Caco-2 (cell line): ENCODE results near the gene PDE1C. TPM values are rescaled to one million over a fixed set of nuclear protein-coding genes. Genes with fewer than 3 reads are reported as not detected.

Source experiments
- BruUV-seq: library from RNA; stranded (reverse); fragments of 400-500 nt; replicated peaks from 2 replicates; lab custom pipeline; 2021; lab: Mats Ljungman, UMichigan
- CTCF ChIA-PET: fragments of 300-600 bp; sonication (Branson Sonifier 250); formaldehyde crosslinking; loops from one replicate; lab custom pipeline; 2022; ENCODE audit warnings: antibody characterized with exemption; lab: Charles Lee
- POLR2A ChIA-PET: fragments of 300-600 bp; sonication (Branson Sonifier 250); formaldehyde crosslinking; loops from one replicate; lab custom pipeline; 2022; ENCODE audit warnings: antibody characterized with exemption; lab: Charles Lee
- DNase-seq, 2 experiments: peaks; one replicate each; pipeline versions ENCODE4 v3.0.0 to v3.0.0-alpha.2; 2020 to 2022
- H3K27me3 ChIP-seq: replicated peaks from 2 replicates; pipeline ENCODE4 v1.6.0; 2011; ENCODE audit warnings: low read length; ENCODE audit not compliant: control insufficient read depth, insufficient read depth
- H3K36me3 ChIP-seq: 2 replicates; pipeline ENCODE4 v1.5.1; 2011; ENCODE audit warnings: low read length; ENCODE audit not compliant: control insufficient read depth, insufficient read depth
- H3K4me1 ChIP-seq: fragments of 250-450 bp; sonication (Bioruptor Pico); 2 replicates; pipeline ENCODE4 v1.5.1; 2020; ENCODE audit warnings: mild to moderate bottlenecking
- H3K4me3 ChIP-seq: 2 replicates; pipeline ENCODE4 v1.5.1; 2011; ENCODE audit warnings: low read depth, mild to moderate bottlenecking, control low read depth, low read length
- H3K9me3 ChIP-seq: fragments of 250-450 bp; sonication (Bioruptor Pico); 2 replicates; pipeline ENCODE4 v1.5.1; 2020; ENCODE audit warnings: mild to moderate bottlenecking, moderate library complexity
- H3K27ac Mint-ChIP-seq: one replicate; pipeline ENCODE4 v1.8.0; 2022; ENCODE audit warnings: mixed read lengths; ENCODE audit not compliant: unreplicated experiment
- H3K27me3 Mint-ChIP-seq: one replicate; pipeline ENCODE4 v1.8.0; 2022; ENCODE audit warnings: mixed read lengths; ENCODE audit not compliant: insufficient read depth, unreplicated experiment
- H3K36me3 Mint-ChIP-seq: one replicate; pipeline ENCODE4 v1.8.0; 2022; ENCODE audit warnings: mild to moderate bottlenecking, mixed read lengths; ENCODE audit not compliant: insufficient read depth, unreplicated experiment
- H3K4me1 Mint-ChIP-seq: one replicate; pipeline ENCODE4 v1.8.0; 2022; ENCODE audit warnings: low read depth, mixed read lengths; ENCODE audit not compliant: unreplicated experiment
- H3K4me3 Mint-ChIP-seq: one replicate; pipeline ENCODE4 v1.8.0; 2022; ENCODE audit warnings: mild to moderate bottlenecking, moderate library complexity, mixed read lengths; ENCODE audit not compliant: unreplicated experiment
- H3K9me3 Mint-ChIP-seq: one replicate; pipeline ENCODE4 v1.8.0; 2022; ENCODE audit warnings: mixed read lengths; ENCODE audit not compliant: unreplicated experiment
- intact Hi-C: fragments of 100-400 bp; cut with micrococcal nuclease; formaldehyde crosslinking; loops from one replicate; pipeline ENCODE4 v1.10.0; 2022; ENCODE audit not compliant: unreplicated experiment
- total RNA-seq: library from RNA; stranded (reverse); gene quantifications from 2 replicates; pipeline ENCODE4 v1.2.3, GENCODE V29; 2022
- TF ChIP-seq, protein P1 (sequence below), 2 experiments: fragments of 200-600 bp in 1 of 2; IDR thresholded peaks; 1 replicate in 1 of 2; 2 replicates in 1 of 2; pipeline versions ENCODE4 v1.5.1 to v1.8.0; 2011 to 2022; ENCODE audit warnings: antibody characterized with exemption in 1 of 2, control low read depth in 1 of 2, inconsistent platforms in 1 of 2, low read depth in 1 of 2, low read length in 1 of 2, mild to moderate bottlenecking in 1 of 2, moderate library complexity in 1 of 2; ENCODE audit not compliant: insufficient read depth in 1 of 2, severe bottlenecking in 1 of 2, unreplicated experiment in 1 of 2

Gene PDE1C
- total RNA-seq, 1 experiment from 2014 or later, result not detected

- BruUV-seq, result no TSS peak
- Mint-ChIP-seq H3K36me3 (no peaks in the 10 kb centered on the region), H3K27ac (no peak overlapping the region), H3K4me1 (no peaks in the 10 kb centered on the region), H3K4me3 (no peak overlapping the region), H3K9me3 (no peaks in the 10 kb centered on the region), H3K27me3 (peaks cover 3% of the 10 kb centered on the region)
- no peaks in the 10 kb centered on the region for H3K36me3 ChIP-seq
- H3K9me3 ChIP-seq, result no peaks in the 10 kb centered on the region
- intact Hi-C loops, result no loop called here
- H3K27me3 ChIP-seq, result no peaks in the 10 kb centered on the region; the same call in 1 of the 2 replicates
- TF ChIP-seq, protein P1, sequence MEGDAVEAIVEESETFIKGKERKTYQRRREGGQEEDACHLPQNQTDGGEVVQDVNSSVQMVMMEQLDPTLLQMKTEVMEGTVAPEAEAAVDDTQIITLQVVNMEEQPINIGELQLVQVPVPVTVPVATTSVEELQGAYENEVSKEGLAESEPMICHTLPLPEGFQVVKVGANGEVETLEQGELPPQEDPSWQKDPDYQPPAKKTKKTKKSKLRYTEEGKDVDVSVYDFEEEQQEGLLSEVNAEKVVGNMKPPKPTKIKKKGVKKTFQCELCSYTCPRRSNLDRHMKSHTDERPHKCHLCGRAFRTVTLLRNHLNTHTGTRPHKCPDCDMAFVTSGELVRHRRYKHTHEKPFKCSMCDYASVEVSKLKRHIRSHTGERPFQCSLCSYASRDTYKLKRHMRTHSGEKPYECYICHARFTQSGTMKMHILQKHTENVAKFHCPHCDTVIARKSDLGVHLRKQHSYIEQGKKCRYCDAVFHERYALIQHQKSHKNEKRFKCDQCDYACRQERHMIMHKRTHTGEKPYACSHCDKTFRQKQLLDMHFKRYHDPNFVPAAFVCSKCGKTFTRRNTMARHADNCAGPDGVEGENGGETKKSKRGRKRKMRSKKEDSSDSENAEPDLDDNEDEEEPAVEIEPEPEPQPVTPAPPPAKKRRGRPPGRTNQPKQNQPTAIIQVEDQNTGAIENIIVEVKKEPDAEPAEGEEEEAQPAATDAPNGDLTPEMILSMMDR (IDR thresholded peaks at IDR 0.05; ENCODE audit: insufficient read depth in 1 of 2, low read depth in 1 of 2, low read length in 1 of 2, severe bottlenecking in 1 of 2, unreplicated experiment in 1 of 2), result no peak
- H3K4me3 ChIP-seq, result no peak overlapping the region
- POLR2A ChIA-PET, result no interaction called here
- CTCF ChIA-PET, result no interaction called here
- no peaks in the 10 kb centered on the region for H3K4me1 ChIP-seq
- DNase-seq, result no peak
Observed at GRCh38 chr7:31917256-31917655, 153.0 kb downstream of the PDE1C start.

DNA sequence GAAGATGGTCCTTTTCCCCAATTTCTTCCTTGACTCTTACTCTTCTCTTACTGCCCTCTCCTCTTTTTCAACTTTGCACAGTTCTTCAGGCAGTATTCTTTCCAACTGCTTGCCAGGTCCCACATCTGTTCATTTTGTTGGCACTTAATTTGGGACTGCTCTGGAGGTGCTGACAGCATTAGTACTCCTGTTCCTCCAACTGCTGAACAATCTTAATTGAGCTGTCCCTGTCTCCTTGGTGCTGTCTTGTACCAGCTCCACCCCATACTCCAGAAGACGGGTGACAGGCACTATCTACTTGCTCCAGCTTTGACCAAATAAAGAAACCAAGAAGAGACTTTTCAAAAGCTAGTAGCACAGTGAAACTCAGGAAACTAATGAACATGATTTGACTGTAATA, 160.0 kb downstream of the PDE1C start:
- Histone ChIP-seq H3K9me3 (no peaks in the 10 kb centered on the region), H3K4me1 (no peaks in the 10 kb centered on the region), H3K4me3 (no peak overlapping the region), H3K36me3 (no peaks in the 10 kb centered on the region), H3K27me3 (no peaks in the 10 kb centered on the region)
- Mint-ChIP-seq H3K36me3 (no peaks in the 10 kb centered on the region), H3K27me3 (peaks cover 7% of the 10 kb centered on the region), H3K4me3 (no peak overlapping the region), H3K4me1 (no peaks in the 10 kb centered on the region), H3K27ac (no peak overlapping the region), H3K9me3 (no peaks in the 10 kb centered on the region)
- intact Hi-C loops, result no loop called here
- TF ChIP-seq, protein P1 (IDR thresholded peaks at IDR 0.05; ENCODE audit: insufficient read depth in 1 of 2, low read depth in 1 of 2, low read length in 1 of 2, severe bottlenecking in 1 of 2, unreplicated experiment in 1 of 2), result no peak
- DNase-seq, result no peak
- ChIA-PET CTCF (no interaction called here), POLR2A (no interaction called here)
- BruUV-seq, result no TSS peak

DNA sequence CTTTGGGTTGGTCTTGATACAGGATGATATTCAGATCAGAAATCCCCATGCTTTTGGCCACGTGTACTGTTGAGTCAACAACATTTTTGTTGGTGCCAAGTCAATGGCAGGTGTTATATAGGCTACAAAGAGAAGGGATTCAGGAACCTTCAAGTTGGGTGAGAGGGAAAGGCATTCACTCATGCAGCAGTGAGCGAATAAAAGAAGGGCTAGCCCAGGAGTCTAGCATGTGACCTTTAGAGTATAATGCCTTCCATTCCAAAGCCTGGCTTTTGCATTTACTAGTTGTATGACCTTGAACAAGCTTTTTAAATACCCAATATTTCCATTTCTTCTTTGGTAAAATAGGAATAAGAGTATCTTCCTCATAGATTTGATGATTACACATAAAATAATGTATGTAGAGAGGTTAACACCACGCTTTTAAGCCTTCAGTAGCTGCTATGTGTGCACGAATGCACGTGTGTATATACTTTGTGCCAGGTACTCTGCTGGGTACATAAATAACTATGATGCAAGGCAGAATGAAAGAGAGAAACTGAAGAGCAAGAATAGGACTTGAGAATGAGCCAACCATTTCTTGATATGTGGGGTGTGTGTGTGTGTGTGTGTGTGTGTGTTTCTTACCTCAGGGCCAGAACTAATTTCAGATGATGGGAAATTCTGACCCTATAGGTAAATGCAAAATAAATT, 163.6 kb downstream of the PDE1C start:
- Mint-ChIP-seq H3K36me3 (no peaks in the 10 kb centered on the region), H3K9me3 (no peaks in the 10 kb centered on the region), H3K27ac (no peak overlapping the region), H3K27me3 (peaks cover 4% of the 10 kb centered on the region), H3K4me3 (no peak overlapping the region), H3K4me1 (no peaks in the 10 kb centered on the region)
- Histone ChIP-seq H3K9me3 (no peaks in the 10 kb centered on the region), H3K36me3 (no peaks in the 10 kb centered on the region), H3K27me3 (no peaks in the 10 kb centered on the region), H3K4me3 (no peak overlapping the region), H3K4me1 (no peaks in the 10 kb centered on the region)
- intact Hi-C loops, result no loop called here
- no peak for DNase-seq
- ChIA-PET POLR2A (no interaction called here), CTCF (no interaction called here)
- no TSS peak for BruUV-seq
- TF ChIP-seq, protein P1 (IDR thresholded peaks at IDR 0.05; ENCODE audit: insufficient read depth in 1 of 2, low read depth in 1 of 2, low read length in 1 of 2, severe bottlenecking in 1 of 2, unreplicated experiment in 1 of 2), result no peak
